GM12878 (cell line): ENCODE results near the gene ALAS2.

ENCODE experiments used
- CHD2 ChIP-seq: IDR thresholded peaks from 2 replicates; pipeline ENCODE4 v1.6.1; 2011; ENCODE audit warnings: low read depth, low read length, improper control_type of control experiment, borderline replicate concordance
- EZH2 ChIP-seq: IDR thresholded peaks from 2 replicates; pipeline ENCODE4 v1.6.1; 2012; ENCODE audit warnings: low read depth, mild to moderate bottlenecking, control low read depth, inconsistent platforms, low read length, borderline replicate concordance; ENCODE audit not compliant: control insufficient read depth
- REST ChIP-seq: IDR thresholded peaks from 2 replicates; pipeline ENCODE4 v1.6.1; 2012; ENCODE audit warnings: mild to moderate bottlenecking, low read depth, low read length
- TF ChIP-seq, protein P1 (sequence below), 3 experiments: IDR thresholded peaks in 2 of 3; conservative IDR thresholded peaks in 1 of 3; 2 replicates each; pipeline ENCODE4 v1.5.1; 2011; ENCODE audit warnings: low read depth in 3 of 3, low read length in 3 of 3, mild to moderate bottlenecking in 3 of 3, control low read depth in 2 of 3, moderate library complexity in 2 of 3, inconsistent platforms in 1 of 3, mixed read lengths in 1 of 3; ENCODE audit not compliant: control insufficient read depth in 2 of 3, insufficient read depth in 1 of 3; ENCODE audit errors: extremely low read depth in 1 of 3

DNA sequence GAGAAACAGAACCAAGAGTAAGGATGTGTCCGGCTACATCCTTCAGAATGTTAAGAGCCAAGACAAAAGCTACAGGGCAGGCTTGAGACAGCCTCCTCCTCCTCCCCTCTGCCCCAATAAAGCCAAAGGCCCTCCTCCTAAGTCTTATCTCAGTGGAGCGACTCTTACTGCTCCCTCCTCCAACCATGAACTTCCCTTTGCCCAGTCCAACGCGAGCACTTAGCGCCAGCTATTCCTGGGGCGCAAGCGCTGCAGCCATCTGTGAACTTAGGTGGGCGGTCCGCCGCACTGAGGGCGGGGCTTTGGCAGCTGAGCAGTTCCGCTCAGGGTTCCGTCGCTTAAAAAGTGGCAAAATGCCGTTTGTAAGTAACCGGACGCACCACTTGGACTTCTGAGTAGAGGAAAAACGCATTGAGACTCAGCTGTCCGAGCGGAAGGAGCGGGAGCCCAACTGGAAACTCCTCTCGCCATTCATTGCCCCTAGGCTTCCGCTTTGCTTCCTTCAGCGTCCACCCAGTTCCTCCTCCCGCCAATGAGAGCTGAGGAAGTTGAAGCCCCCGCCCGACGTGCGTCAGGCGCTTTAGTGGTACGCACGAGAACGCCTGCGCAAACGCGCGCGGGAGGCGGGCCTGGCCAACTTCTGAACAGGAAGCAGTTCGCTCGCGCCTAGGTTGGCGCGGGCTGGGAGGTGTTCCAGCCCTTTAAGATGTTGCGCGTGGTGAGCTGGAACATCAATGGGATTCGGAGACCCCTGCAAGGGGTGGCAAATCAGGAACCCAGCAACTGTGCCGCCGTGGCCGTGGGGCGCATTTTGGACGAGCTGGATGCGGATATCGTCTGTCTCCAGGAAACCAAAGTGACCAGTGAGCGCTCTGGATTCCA, 30.8 kb downstream of the ALAS2 start, which contains the start of gene APEX2:
- TF ChIP-seq REST (no peak), CHD2 (no peak), EZH2 (no peak)
- TF ChIP-seq, protein P1, sequence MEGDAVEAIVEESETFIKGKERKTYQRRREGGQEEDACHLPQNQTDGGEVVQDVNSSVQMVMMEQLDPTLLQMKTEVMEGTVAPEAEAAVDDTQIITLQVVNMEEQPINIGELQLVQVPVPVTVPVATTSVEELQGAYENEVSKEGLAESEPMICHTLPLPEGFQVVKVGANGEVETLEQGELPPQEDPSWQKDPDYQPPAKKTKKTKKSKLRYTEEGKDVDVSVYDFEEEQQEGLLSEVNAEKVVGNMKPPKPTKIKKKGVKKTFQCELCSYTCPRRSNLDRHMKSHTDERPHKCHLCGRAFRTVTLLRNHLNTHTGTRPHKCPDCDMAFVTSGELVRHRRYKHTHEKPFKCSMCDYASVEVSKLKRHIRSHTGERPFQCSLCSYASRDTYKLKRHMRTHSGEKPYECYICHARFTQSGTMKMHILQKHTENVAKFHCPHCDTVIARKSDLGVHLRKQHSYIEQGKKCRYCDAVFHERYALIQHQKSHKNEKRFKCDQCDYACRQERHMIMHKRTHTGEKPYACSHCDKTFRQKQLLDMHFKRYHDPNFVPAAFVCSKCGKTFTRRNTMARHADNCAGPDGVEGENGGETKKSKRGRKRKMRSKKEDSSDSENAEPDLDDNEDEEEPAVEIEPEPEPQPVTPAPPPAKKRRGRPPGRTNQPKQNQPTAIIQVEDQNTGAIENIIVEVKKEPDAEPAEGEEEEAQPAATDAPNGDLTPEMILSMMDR (IDR thresholded peaks at IDR 0.05 in 2 of 3, conservative IDR thresholded peaks at IDR 0.05 in 1 of 3; ENCODE audit: control insufficient read depth in 2 of 3, extremely low read depth in 1 of 3, insufficient read depth in 1 of 3, low read depth in 3 of 3, low read length in 3 of 3): no peak
